Hematopoietic multipotent progenitor cell treated with erythropoietin and hydrocortisone succinate and interleukin-3 and kit ligand, for 4 days (in vitro differentiated cells): ENCODE measurements around the gene PSMD2.

Source experiments
- DNase-seq: peaks from one replicate; pipeline ENCODE4 v3.0.0-alpha.2; 2015

The PSMD2 gene

DNA sequence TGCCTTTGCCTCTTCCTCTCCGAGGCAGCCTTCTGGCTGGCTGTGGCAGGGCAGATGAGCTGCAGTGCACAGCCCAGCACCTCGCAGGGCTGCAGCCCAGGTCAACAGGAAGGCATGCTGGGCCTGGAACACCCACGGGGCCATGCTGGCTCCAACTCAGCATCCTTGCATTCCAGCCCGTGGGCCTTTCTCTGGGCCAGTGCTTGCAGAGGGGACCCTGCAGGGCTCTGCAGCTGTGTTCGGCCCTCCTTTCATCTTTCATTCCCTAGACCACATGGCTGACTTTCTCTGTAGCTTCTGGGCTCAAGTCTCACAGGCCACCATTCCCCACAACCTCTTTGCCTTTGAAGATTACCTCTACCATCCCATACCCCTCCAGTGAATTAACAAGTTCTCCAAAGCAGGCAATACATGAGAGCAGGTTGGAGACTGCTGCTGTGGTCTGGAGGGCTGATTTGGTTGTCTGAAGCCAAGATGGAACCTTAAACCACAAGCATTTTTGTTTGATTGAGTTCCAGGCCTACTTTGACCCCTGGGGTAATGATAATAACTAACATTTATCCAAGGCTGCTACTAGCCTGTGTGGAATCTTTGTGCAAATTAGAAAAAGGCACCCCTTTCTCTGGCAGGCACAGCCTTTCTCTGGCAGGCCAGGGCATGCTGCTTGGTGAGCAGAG, 44.3 kb downstream of the PSMD2 start:
- DNase-seq = no peak

DNA sequence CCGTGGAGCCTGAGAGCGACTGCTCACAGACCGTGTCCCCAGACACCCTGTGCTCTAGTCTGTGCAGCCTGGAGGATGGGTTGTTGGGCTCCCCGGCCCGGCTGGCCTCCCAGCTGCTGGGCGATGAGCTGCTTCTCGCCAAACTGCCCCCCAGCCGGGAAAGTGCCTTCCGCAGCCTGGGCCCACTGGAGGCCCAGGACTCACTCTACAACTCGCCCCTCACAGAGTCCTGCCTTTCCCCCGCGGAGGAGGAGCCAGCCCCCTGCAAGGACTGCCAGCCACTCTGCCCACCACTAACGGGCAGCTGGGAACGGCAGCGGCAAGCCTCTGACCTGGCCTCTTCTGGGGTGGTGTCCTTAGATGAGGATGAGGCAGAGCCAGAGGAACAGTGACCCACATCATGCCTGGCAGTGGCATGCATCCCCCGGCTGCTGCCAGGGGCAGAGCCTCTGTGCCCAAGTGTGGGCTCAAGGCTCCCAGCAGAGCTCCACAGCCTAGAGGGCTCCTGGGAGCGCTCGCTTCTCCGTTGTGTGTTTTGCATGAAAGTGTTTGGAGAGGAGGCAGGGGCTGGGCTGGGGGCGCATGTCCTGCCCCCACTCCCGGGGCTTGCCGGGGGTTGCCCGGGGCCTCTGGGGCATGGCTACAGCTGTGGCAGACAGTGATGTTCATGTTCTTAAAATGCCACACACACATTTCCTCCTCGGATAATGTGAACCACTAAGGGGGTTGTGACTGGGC, 45.7 kb downstream of the PSMD2 start:
- no peak for DNase-seq

DNA sequence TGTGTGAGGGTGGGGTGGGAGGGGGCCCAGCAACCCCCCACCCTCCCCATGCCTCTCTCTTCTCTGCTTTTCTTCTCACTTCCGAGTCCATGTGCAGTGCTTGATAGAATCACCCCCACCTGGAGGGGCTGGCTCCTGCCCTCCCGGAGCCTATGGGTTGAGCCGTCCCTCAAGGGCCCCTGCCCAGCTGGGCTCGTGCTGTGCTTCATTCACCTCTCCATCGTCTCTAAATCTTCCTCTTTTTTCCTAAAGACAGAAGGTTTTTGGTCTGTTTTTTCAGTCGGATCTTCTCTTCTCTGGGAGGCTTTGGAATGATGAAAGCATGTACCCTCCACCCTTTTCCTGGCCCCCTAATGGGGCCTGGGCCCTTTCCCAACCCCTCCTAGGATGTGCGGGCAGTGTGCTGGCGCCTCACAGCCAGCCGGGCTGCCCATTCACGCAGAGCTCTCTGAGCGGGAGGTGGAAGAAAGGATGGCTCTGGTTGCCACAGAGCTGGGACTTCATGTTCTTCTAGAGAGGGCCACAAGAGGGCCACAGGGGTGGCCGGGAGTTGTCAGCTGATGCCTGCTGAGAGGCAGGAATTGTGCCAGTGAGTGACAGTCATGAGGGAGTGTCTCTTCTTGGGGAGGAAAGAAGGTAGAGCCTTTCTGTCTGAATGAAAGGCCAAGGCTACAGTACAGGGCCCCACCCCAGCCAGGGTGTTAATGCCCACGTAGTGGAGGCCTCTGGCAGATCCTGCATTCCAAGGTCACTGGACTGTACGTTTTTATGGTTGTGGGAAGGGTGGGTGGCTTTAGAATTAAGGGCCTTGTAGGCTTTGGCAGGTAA, 46.5 kb downstream of the PSMD2 start:
- DNase-seq = peak; percentile 94

DNA sequence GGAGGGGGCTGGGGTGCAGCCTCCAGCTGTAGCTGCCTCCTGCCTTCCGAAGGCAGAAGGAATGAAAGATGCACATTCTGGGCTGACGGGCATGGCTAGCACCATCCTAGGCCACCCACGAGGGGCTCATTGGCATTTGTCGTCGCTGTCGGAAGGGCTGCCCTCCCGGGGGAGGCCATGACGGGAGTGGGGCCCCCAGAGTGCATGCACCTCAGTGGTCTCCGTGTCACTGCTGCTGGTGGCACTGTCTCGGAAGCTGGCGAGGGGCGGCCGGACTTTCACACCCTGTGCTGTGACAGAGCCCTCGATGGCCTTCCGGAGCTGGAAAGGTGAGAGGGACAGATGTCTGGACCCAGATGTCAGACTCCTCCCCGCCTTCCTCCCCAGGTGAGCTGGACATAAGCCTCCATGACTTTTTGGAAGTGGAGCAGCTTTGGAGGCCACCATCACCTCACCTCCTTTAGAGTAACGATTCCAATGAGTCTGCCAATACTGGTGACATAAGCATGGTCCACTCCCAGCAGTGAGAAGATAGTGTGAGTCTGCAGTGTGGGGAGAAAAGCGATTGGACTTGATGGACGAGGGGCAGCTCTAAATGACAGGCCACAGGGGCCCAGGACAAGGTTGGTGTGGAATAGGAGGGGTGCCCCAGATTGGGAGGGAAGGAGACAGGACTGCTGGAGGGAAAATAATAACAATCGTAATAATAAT, 47.6 kb downstream of the PSMD2 start:
- no peak for DNase-seq

DNA sequence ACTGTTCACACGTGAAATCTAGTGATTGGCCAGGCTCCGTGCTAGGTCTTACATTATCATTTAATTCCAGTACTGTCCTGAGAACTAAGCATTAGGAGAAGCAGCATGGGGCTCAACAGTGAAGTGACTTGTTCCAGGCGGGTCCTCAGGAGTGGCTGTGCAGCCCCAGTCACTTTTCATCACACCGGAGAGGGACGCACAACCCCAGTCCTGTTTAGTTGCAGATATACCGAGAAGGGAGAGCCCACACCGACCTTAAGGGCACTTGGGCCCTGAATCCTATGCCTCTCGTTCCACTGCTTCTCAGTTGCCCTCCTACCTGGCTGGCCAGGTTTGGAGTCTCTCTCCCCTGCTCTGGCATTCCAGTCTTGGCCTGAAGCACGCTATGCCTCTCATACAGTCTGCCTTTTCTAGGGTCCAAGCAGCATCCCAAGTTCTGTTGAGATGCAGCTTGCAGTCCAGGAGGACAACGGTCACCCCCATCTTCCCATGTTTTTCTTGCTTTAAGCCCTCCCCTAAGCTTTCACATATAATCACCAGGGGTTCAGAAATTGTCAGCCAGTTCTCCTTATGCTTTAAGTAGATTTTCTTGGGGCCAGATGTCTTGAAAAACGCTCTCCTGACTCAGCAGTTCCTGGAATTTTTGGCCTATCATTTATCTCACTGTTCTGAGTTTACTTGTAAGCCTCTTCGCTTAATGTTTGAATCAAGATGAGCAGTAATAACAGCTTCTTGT, 48.4 kb downstream of the PSMD2 start:
- peak; percentile 83 for DNase-seq

DNA sequence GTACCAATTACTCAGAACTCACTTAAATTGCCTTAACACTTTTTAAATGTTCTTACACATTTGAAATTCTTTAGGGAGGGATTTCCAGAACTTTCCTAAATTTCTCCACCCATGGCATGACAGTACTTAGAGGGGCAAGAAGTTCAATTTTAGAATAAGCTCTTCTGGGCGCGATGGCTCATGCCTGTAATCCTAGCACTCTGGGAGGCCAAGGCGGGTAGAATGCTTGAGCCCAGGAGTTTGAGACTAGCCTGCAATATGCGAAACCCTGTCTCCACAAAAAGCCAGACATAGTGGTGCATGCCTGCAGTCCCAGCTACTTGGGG, 49.0 kb downstream of the PSMD2 start:
- peak; percentile 28 for DNase-seq

DNA sequence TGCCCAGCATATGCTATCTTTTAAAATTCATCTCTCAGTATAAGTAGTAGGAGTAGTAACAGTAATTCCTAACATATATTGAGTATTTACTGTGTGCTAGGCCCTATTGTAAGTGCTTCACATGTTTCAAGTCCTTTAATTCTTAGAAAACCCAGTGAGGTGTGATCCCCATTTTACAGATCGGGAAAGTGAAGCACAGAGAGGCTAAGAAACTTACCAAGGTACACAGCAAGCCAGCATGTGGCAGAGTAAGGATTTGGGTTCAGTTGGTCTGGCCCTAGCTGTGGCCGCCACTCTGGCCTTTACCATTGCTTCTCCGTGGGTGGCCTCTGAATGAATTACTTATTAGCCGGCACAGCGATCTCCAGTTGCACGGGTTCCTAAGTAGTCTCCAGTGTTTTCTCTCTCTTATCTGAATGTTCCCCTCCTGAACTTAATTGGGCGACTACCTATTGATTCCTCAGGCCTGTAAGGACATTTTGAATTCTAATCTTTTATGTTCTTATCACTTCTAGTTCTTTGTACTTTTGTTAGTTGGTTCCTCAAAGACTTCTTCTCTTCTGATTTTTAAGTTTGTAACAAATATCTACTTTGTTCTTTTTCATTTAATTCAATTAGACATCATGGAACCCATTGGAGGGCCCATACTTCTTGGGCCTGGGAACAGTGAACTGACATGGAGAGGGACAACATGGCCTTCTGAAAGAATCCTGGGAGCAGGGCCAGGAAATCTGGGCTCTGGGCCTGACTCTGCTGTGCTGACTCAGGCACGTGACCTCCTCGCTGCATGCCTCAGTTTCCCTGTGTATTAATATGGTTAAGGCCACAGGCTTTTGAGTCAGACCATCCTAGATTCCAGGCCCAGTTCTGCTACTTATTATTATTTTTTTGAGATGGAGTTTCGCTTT, 50.8 kb downstream of the PSMD2 start:
- DNase-seq = no peak

DNA sequence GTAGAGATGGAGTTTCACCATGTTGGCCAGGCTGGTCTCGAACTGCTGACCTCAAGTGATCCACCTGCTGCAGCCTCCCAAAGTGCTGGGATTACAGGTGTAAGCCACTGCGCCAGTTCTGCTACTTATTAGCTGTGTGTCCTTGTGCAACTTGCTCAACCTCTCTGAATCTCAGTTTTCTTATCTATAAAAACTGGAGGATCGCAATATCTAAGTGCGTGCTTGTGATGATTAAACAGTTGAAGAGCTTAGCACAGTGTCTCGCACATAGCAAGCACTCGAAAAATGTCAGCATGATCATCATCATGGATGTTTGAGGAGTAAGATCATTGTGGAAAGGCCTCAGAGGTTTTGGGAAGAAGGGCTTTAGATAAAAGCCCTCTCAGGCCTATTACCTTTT, 51.6 kb downstream of the PSMD2 start:
- no peak for DNase-seq

DNA sequence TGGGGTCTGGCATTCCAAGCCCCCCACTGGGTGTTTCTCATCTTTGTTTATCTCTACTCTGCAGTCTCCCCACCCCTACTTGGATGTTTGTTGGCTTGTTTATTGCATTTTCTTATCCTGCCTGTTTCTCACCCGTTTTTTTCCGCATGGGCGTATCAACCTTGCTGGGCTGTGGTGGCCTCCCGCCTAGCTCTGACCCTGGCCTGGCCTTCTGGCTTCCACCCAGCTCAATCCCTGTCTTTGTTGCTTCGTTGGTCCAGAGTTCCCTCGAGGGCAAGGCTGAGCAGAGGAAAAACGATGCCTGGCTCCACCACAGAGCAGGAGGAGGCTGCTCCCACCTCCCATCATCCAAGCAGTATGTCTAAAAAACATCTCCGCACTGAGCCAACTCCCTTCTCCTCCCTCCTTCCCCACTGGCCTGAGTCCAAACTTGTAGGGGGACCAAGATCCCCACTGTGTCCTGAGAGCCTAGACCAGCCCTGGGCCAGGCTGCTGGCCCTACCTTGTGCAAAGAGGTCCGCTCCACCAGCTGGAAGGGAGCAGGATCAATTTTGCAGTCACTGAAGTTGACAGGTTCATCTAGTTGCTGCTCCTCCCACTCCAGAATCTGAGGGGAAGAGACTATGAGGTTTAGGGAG, 52.6 kb downstream of the PSMD2 start:
- no peak for DNase-seq

DNA sequence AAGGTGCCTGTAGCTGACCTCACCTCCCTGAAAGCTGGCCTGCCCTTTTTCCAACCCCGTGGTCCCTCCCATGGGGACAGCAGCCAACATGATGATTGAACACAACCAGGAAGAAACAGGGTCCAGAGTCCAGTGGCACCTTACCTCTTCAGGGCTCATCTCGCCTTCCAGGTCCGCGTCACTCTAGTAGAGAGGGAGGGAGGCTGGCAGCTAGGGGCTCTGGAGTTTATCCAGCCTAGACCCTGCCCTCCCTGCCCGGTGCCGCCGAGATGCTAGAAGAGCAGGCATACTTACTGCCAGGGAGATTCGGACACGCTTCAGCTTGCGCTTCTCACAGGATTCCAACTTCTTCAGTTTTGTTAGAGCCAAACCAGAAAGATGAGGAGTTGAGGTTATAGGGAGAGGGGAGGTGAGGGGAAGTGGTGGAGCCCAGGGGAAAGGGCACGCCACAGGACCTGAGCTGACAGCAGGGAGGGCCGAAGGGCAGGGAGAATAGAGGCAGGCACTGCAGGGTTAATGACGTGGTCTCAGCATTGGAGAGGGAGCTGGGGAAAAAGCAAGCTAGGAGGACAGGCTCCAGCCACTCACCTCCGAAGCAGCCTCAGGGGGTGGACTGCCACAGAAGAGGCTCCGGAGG, 53.2 kb downstream of the PSMD2 start:
- no peak for DNase-seq

DNA sequence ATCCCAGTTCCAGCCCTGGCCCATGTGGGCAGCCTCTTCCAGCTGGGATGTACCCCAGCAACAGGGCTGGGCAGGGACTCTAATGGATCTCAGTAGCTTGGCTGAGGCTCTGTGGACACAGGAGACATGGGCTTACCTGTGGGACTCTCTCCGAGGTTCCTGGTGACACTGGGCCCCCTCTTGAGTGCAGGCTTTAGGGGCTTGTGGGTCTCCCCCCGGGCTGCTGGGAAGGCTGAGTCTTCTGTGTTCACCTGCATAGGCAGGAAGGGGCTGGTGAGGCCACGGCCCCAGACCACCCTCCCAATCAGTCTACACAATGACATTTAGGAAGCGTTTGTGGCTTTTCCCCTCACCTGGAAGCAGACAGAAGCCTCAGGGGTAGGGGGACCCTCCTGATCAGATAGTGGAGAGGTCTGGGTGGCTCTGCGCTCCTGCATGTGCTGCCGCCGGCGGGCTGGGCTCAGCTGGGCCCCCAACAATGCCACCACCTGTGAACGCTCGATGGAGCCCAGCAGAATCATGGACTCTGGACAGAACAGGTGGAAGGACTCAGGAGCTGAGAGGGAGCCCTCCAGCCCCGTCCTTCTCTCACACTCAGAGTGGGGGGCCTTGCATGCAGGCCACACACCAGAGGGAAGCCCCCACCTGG, 54.0 kb downstream of the PSMD2 start:
- no peak for DNase-seq

DNA sequence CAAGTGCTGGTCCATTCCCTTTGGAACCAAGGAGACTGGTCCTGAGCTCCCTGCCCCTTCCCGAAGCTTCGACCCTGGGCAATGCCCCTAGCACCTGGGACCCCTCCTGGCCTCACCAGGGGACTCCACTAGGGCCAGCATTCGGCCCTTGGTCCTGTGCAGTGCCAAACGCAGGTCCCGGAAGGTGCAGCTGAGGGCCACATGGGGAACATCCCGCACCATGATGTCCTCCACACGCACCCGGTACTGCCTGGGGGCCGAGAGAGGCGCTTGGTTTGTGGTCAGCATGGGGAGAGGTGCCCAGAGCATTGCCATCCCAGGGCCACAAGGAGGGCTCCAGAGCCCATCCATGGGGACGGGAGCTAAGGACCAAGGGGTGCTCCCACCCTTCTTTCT, 54.5 kb downstream of the PSMD2 start:
- DNase-seq = no peak

DNA sequence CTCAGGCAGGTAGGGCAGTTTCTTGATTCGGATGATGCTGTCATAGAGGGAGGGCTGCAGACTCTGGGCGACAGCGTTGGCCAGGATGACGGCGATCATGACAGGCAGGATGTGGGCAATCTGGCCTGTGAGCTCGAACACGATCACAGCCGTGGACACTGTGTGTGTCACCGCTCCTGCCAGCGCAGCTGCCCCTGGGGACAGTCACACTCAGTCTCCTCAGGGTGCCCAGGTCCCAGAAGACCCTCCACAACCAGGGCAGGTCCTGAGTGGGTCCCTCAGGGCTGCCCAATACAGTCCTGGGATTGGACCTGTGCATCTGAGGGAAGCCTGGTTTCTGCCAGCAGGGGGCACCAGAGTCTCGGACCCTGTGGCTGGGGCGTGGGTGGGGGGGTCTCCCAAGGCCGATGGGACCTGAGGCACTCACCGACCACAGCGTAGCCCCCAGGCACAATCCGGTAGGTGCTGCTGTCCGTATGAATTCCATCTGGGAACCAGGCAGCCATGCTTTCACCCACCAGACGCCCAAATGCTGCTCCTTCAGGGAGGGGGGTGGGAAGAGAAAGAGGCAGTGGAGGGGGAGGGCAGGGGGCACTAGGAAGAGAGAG, 55.2 kb downstream of the PSMD2 start:
- DNase-seq = peak; percentile 72

DNA sequence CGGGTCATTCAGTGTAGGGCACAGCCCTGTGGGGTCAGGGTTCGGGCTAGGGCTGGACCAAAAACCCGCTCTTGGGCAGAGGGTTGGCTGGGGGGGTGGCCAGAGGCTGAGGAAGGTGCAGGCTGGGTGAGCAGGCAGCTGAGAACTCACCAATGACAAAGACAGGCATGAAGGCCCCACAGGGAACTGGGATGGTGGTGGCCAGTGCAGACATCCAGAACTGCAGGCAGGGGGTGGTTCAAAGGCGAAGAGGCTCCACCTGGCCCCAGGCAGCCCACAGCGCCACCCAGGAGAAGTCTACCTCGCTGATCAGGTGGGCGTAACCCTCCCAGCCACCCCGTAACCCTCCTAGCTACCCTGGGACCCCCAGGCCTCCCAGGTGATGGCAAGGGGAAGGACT, 55.7 kb downstream of the PSMD2 start:
- no peak for DNase-seq

DNA sequence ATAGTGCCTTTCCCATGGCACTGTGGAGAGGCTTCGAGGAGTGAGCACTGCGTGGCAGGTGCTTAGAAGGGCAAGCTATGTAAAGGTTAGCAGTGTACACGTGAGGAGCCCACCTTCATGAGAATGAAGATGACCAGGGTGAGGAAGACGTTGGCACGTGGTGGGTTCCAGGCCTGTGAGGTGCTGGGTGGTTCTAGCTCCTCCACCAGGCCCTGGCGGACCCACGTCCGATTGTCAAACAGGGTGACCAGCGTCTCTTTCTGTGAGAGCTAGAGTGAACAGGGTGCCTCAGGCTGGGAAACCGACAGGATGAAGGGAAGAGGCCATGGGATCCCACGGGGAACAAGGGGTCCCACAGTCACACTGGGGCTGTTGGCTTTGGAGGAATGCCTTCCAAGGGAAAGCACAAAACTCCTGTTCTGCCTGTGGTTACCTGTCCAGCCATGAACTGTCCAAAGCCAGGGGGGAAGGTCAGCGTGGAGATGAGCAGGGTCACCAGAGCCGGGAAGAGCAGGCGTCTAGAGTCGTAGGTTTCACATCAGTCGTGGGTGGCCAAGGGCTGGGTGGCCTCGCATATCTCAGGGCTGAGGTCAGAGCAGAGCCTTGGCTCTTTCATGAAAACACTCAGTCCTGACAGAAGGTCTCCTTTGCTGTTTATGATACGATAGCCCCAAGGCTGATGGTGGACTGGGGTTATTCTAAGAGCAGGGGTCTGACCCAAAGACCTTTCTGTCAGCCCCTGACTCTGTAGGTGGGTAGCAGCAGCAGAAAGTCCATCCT, 56.4 kb downstream of the PSMD2 start:
- no peak for DNase-seq

DNA sequence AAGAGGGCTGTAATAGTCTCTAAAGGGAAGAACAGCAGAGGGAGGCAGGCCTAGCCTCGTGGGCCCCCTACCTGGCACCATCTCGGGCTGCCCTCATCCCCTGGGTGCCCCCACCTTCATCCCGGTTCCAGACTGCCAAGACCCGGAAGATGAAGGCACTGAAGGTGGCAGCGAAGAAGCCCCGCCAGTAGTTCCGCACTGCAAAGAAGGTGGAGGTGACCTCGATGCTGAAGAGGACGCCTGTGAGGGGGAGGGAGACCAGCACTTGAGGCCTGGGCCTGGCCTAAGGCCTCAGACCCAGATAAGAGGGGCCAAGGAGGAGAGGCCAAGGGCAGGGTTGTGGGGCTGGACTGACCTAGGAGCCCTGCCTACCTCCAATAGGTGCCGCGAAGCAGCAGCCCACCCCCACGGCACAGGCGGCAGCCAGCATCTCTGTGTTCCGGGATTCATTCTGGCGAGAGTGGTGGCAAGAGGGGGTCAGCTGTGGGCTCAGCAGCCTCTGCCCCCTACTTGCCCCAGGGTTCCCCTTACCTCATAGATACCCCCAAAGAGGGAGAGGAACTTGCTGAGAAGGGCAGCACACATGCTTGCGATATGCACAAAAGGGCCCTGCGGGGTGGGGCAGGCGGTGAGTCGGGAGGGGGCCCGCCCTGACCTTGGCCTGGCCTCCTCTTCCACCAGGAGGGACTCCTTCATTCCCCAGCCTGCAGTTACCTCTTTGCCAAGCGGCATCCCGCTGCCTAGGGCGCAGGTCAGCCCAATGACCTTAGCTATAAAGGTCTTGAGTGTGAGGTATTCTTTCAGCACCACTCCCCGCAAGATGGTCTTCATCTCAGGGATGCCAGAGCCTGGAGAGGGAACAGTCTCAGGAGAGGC, 58.4 kb downstream of the PSMD2 start:
- no peak for DNase-seq

DNA sequence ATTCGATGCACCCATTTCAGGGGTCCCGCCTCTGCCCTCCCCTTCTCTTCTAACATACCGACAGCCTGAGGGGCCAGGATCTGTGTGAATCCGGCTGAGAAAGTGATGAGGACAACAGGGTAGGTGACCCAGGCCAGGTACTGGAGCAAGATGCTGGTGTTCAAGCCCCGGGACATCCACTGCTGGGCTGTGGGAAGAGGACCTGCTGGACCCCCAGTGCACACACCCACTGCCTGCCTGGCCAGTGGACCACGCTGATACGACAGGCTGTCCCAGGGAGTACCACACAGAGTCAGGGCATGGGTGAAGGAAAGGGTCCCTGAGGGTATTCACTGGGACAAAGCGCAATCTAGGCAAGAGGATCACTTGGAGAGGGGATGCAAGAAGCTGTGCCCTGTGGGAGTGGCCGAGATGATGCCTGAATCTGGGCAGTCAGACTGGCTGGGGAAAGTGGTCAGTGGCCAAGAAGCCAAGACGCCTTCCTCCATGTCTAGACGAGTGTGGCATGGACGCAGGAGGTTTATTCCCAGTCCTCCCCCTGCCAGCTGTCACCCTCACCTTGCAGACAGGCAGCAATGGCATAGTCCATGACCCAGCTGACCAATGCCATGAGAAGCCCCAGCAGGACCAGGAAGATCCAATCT, 59.2 kb downstream of the PSMD2 start:
- no peak for DNase-seq
